Measurements from ENCODE around the gene FGA.

Gene FGA

GRCh38 chr4:154573190-154573870, 17.2 kb downstream of the FGA start:
- no peak overlapping the region for H3K4me3 Mint-ChIP-seq
- no peaks in the 10 kb centered on the region for H3K9me3 Mint-ChIP-seq
- no peak overlapping the region for H3K27ac Mint-ChIP-seq
- no peaks in the 10 kb centered on the region for H3K4me1 Mint-ChIP-seq
- no peak for DNase-seq (ENCODE audit: low spot score in 2 of 2)
- ATAC-seq: no peak
- no peaks in the 10 kb centered on the region for H3K36me3 Mint-ChIP-seq

- no peak for ATAC-seq
- Mint-ChIP-seq H3K27ac (no peak overlapping the region), H3K4me3 (no peak overlapping the region), H3K4me1 (no peaks in the 10 kb centered on the region), H3K36me3 (no peaks in the 10 kb centered on the region), H3K9me3 (no peaks in the 10 kb centered on the region)
- DNase-seq (ENCODE audit: low spot score in 2 of 2): no peak
These were observed 21.0 kb downstream of the FGA start for GRCh38 chr4:154569584-154569983.

GRCh38 chr4:154569028-154569427, 21.5 kb downstream of the FGA start:
- Mint-ChIP-seq H3K4me1 (no peaks in the 10 kb centered on the region), H3K36me3 (no peaks in the 10 kb centered on the region), H3K27ac (no peak overlapping the region), H3K4me3 (no peak overlapping the region), H3K9me3 (no peaks in the 10 kb centered on the region)
- ATAC-seq: no peak
- DNase-seq (ENCODE audit: low spot score in 2 of 2): no peak

DNA sequence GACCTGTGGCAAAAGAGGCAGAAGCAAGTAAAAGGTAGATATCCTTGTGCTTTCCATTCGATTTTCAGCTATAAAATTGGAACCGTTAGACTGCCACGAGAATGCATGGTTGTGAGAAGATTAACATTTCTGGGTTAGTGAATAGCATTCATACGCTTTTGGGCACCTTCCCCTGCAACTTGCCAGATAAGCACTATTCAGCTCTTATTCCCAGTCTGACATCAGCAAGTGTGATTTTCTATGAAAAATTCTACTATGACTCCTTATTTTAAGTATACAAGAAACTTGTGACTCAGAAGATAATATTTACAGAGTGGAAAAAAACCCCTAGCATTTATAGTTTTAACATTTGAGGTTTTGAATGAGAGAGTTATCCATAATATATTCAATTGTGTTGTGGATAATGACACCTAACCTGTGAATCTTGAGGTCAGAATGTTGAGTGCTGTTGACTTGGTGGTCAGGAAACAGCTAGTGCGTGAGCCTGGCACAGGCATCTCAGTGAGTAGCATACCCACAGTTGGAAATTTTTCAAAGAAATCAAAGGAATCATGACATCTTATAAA, 23.8 kb downstream of the FGA start:
- Mint-ChIP-seq H3K36me3 (no peaks in the 10 kb centered on the region), H3K4me3 (no peak overlapping the region), H3K27ac (no peak overlapping the region), H3K4me1 (no peaks in the 10 kb centered on the region), H3K9me3 (no peaks in the 10 kb centered on the region)
- DNase-seq (ENCODE audit: low spot score in 2 of 2): no peak
- peak; percentile 40 for ATAC-seq

DNA sequence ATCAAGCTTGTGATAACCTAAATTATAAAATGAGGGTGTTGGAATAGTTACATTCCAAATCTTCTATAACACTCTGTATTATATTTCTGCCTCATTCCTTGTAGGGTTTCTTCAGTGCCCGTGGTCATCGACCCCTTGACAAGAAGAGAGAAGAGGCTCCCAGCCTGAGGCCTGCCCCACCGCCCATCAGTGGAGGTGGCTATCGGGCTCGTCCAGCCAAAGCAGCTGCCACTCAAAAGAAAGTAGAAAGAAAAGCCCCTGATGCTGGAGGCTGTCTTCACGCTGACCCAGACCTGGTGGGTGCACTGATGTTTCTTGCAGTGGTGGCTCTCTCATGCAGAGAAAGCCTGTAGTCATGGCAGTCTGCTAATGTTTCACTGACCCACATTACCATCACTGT, 24.8 kb downstream of the FGA start:
- no peak overlapping the region for H3K4me3 Mint-ChIP-seq
- H3K9me3 Mint-ChIP-seq: no peaks in the 10 kb centered on the region
- no peaks in the 10 kb centered on the region for H3K4me1 Mint-ChIP-seq
- DNase-seq (ENCODE audit: low spot score in 2 of 2) (no peak), ATAC-seq (no peak)
- H3K27ac Mint-ChIP-seq: no peak overlapping the region
- H3K36me3 Mint-ChIP-seq: no peaks in the 10 kb centered on the region

GRCh38 chr4:154564311-154564710, 26.2 kb downstream of the FGA start:
- no peaks in the 10 kb centered on the region for H3K36me3 Mint-ChIP-seq
- no peak overlapping the region for H3K27ac Mint-ChIP-seq
- H3K9me3 Mint-ChIP-seq: no peaks in the 10 kb centered on the region
- no peak for DNase-seq (ENCODE audit: low spot score in 2 of 2)
- ATAC-seq: no peak
- H3K4me1 Mint-ChIP-seq: no peaks in the 10 kb centered on the region
- H3K4me3 Mint-ChIP-seq: no peak overlapping the region

- ATAC-seq (no peak), DNase-seq (ENCODE audit: low spot score in 2 of 2) (no peak)
- H3K36me3 Mint-ChIP-seq: no peaks in the 10 kb centered on the region
- no peaks in the 10 kb centered on the region for H3K9me3 Mint-ChIP-seq
- H3K27ac Mint-ChIP-seq: no peak within 1 kb of the TSS
- H3K4me1 Mint-ChIP-seq: no peaks in the 10 kb centered on the region
- H3K4me3 Mint-ChIP-seq: no peak within 1 kb of the TSS
These were observed 27.8 kb downstream of the FGA start, which contains the start of gene FGB for GRCh38 chr4:154562697-154563254. Gene FGB, plus strand, starts transcription at chr4:154563011. Its CDS starts 8 bp downstream, at chr4:154563019.

DNA sequence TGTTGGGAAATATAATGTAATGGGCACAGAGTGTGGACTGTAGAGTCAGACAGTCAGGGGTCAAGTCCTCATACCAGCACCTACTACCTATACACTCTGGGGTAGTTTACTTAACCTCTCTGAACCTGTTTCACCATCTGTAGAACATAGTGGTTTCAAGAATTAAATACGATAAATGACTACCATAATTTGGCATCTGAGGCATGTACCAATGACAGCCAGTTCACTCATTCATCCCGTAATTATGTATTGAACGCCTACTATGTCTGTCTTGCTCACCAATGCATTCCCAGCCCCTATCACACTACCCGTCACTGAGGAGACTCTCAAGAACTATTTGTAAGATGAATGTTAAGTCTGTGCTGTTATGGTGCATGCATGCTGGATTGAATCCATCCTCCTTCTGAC, 29.7 kb downstream of the FGA start:
- Mint-ChIP-seq H3K36me3 (no peaks in the 10 kb centered on the region), H3K4me3 (no peak overlapping the region), H3K9me3 (no peaks in the 10 kb centered on the region), H3K27ac (no peak overlapping the region), H3K4me1 (no peaks in the 10 kb centered on the region)
- DNase-seq (ENCODE audit: low spot score in 2 of 2): no peak
- peak; percentile 32 for ATAC-seq

DNA sequence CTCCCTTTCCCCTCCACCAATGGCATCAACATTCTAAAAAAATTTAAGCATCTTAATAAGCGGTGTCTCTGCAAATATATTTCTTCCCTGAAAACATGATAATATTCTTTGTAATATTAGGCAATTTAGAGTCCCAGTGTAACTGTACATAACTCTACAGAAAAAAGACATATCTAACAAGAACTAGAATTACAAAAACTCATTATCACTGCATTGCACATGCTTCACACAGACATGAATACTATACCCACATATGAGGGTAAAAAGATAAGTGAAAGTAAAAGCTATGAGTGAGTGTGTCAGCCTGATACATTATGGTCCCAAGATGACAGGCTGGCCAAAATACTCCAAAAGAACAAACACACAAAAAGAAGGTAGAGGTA, 30.1 kb downstream of the FGA start:
- Mint-ChIP-seq H3K27ac (no peak overlapping the region), H3K4me3 (no peak overlapping the region), H3K4me1 (no peaks in the 10 kb centered on the region), H3K36me3 (no peaks in the 10 kb centered on the region), H3K9me3 (no peaks in the 10 kb centered on the region)
- DNase-seq (ENCODE audit: low spot score in 2 of 2) (no peak), ATAC-seq (peak; percentile 42)

GRCh38 chr4:154559494-154560418, 30.8 kb downstream of the FGA start:
- no peaks in the 10 kb centered on the region for H3K9me3 Mint-ChIP-seq
- no peaks in the 10 kb centered on the region for H3K36me3 Mint-ChIP-seq
- DNase-seq (ENCODE audit: low spot score in 2 of 2): no peak
- ATAC-seq: peak; percentile 69
- H3K4me1 Mint-ChIP-seq: no peaks in the 10 kb centered on the region
- H3K27ac Mint-ChIP-seq: no peak overlapping the region
- no peak overlapping the region for H3K4me3 Mint-ChIP-seq

DNA sequence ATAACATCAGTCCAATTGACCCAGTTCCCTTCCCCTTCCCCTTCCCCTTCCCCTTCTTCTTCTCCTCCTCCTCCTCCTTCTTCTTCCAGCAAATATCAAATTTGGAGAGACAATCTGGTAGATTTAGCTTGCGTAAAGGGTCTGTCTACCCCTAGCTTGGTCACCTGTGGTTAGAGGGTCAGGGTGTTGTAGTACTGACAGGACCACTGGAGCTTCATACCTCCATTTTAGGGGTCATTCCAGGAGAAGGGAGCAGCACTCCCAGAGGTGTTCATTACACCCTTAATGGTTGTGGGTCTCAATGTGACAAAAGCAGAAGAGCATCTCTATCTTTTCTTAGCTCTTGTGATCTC, 31.4 kb downstream of the FGA start:
- Mint-ChIP-seq H3K4me3 (no peak overlapping the region), H3K36me3 (no peaks in the 10 kb centered on the region), H3K27ac (no peak overlapping the region), H3K4me1 (no peaks in the 10 kb centered on the region), H3K9me3 (no peaks in the 10 kb centered on the region)
- DNase-seq (ENCODE audit: low spot score in 2 of 2) (no peak), ATAC-seq (peak; percentile 8)

DNA sequence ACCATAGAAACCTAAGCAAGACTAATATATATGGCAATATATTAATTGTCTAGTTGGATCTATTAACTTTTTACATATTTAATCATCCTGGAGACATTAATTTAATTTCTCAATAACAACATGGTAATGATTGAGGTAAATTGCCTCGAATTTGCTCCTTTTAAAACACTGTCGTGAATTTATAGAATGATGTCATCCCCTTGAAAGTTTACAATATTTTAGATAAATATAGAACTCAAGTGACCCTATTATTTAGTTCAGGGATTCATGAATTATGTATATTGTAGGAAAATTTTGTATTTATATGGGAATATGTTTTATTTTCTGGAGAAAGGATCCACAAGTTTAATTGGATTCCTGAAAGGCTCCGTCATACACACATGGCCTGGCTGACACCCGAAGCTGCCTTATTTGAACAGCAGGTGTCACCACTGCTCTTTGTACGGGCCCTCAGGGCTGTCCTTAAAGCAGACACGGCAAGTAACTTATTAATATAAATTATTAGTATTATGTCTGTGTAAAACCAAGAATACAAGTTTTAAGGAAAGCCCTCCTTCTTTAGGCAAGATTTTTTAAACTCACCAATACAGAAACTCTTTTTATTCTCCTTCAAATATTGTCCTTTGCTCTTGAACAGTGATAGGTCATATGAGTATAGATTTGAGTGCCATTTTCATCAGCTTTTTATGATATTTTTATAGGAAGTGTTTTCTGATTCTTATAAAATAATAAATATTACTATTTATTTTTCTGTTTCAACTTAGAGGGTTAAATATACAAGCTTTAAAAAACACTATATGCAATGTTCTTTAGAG, 38.5 kb downstream of the FGA start:
- ATAC-seq (peak; percentile 64), DNase-seq (ENCODE audit: low spot score in 2 of 2) (peak; percentile 47 to 70)
- Mint-ChIP-seq H3K4me1 (peaks cover 13% of the 10 kb centered on the region), H3K36me3 (peaks cover 24% of the 10 kb centered on the region), H3K9me3 (no peaks in the 10 kb centered on the region), H3K4me3 (no peak overlapping the region), H3K27ac (no peak overlapping the region)

GRCh38 chr4:154549894-154550790, 40.4 kb downstream of the FGA start, which contains the start of gene PLRG1:
Gene PLRG1, minus strand, starts transcription at chr4:154550400. Its CDS starts 92 bp downstream, at chr4:154550308.
- peak; percentile 99 for ATAC-seq
- H3K27ac Mint-ChIP-seq: peak within 1 kb of the TSS; percentile 95
- peak within 1 kb of the TSS; percentile 90 for H3K4me3 Mint-ChIP-seq
- peak; percentile 90 to 97 for DNase-seq (ENCODE audit: low spot score in 2 of 2)
- H3K36me3 Mint-ChIP-seq: peaks cover 43% of the 10 kb centered on the region
- H3K4me1 Mint-ChIP-seq: peaks cover 13% of the 10 kb centered on the region
- H3K9me3 Mint-ChIP-seq: no peaks in the 10 kb centered on the region

DNA sequence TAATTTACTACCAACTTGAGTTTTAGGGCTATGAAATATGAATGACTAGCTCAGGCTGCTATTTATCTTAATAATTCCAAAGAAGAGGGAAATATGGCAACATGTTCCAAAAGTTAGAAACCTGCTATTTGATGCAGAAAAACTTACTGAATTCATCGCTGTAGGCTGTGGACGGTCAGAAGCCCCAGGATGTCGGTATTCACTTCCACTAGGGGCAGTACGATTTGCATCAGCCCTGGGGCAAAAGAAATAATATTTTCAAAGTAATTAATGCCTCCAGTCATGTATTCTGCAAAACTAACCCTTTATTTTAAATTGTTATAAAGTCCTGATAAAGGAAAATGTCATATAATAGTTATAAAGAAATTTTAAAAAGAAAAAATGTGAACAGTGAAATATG, 44.9 kb downstream of the FGA start:
- H3K4me1 Mint-ChIP-seq: peaks cover 13% of the 10 kb centered on the region
- H3K9me3 Mint-ChIP-seq: no peaks in the 10 kb centered on the region
- no peak overlapping the region for H3K4me3 Mint-ChIP-seq
- ATAC-seq (no peak), DNase-seq (ENCODE audit: low spot score in 2 of 2) (no peak)
- H3K27ac Mint-ChIP-seq: no peak overlapping the region
- peaks cover 87% of the 10 kb centered on the region for H3K36me3 Mint-ChIP-seq
